ENCODE measurements around the gene LAMA1.

DNA sequence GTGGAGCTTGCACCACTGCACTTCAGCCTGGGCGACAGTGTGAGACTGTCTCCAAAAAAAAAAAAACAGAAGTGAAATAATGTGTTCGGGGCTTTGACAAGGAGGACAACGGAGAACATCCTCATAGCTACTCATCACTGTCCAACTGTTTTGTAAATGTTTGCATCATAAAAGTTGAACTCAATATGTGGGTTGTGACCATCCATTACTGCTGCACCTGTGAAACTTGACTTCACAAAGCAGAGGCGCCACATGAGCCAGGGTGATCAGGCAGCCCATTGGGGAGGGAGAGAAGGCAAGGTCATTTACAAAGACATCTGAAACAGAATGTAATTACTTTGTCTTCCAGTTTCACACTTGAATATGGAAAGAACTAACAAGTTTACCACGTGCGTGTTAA is 61.6 kb downstream of the LAMA1 start:
- TF ChIP-seq, protein P1, sequence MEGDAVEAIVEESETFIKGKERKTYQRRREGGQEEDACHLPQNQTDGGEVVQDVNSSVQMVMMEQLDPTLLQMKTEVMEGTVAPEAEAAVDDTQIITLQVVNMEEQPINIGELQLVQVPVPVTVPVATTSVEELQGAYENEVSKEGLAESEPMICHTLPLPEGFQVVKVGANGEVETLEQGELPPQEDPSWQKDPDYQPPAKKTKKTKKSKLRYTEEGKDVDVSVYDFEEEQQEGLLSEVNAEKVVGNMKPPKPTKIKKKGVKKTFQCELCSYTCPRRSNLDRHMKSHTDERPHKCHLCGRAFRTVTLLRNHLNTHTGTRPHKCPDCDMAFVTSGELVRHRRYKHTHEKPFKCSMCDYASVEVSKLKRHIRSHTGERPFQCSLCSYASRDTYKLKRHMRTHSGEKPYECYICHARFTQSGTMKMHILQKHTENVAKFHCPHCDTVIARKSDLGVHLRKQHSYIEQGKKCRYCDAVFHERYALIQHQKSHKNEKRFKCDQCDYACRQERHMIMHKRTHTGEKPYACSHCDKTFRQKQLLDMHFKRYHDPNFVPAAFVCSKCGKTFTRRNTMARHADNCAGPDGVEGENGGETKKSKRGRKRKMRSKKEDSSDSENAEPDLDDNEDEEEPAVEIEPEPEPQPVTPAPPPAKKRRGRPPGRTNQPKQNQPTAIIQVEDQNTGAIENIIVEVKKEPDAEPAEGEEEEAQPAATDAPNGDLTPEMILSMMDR (IDR thresholded peaks at IDR 0.05; ENCODE audit: poor library complexity, severe bottlenecking): no peak
- TF ChIP-seq EP300 (conservative IDR thresholded peaks at IDR 0.05; ENCODE audit: poor library complexity, severe bottlenecking) (no peak), EZH2 (IDR thresholded peaks at IDR 0.05; ENCODE audit: borderline replicate concordance, insufficient read depth, low read length, poor library complexity, severe bottlenecking) (no peak), POLR2AphosphoS5 (IDR thresholded peaks at IDR 0.05) (no peak), SMC3 (conservative IDR thresholded peaks at IDR 0.05; ENCODE audit: poor library complexity) (no peak), TAF1 (IDR thresholded peaks at IDR 0.05; ENCODE audit: low read depth) (no peak), MXI1 (conservative IDR thresholded peaks at IDR 0.05; ENCODE audit: poor library complexity, severe bottlenecking) (no peak)
- TF ChIP-seq, protein P2, sequence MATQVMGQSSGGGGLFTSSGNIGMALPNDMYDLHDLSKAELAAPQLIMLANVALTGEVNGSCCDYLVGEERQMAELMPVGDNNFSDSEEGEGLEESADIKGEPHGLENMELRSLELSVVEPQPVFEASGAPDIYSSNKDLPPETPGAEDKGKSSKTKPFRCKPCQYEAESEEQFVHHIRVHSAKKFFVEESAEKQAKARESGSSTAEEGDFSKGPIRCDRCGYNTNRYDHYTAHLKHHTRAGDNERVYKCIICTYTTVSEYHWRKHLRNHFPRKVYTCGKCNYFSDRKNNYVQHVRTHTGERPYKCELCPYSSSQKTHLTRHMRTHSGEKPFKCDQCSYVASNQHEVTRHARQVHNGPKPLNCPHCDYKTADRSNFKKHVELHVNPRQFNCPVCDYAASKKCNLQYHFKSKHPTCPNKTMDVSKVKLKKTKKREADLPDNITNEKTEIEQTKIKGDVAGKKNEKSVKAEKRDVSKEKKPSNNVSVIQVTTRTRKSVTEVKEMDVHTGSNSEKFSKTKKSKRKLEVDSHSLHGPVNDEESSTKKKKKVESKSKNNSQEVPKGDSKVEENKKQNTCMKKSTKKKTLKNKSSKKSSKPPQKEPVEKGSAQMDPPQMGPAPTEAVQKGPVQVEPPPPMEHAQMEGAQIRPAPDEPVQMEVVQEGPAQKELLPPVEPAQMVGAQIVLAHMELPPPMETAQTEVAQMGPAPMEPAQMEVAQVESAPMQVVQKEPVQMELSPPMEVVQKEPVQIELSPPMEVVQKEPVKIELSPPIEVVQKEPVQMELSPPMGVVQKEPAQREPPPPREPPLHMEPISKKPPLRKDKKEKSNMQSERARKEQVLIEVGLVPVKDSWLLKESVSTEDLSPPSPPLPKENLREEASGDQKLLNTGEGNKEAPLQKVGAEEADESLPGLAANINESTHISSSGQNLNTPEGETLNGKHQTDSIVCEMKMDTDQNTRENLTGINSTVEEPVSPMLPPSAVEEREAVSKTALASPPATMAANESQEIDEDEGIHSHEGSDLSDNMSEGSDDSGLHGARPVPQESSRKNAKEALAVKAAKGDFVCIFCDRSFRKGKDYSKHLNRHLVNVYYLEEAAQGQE (IDR thresholded peaks at IDR 0.05; ENCODE audit: borderline replicate concordance): no peak

All from neural cell (in vitro differentiated cells).